ENCODE measurements around the gene PDK2. TPM values are rescaled to one million over a fixed set of nuclear protein-coding genes. Genes with fewer than 3 reads are reported as not detected.

The PDK2 gene
- total and polyA plus RNA-seq, 9 of the 15 experiments (the other 6 are each of a cell fraction or from before 2014, with no cell fraction given) = 0.03 to 2.5 (median 1.4) TPM

GRCh38 chr17:50051082-50051576 is 44.0 kb upstream of the PDK2 start (continued):
- peak in 1 of 2 experiments; percentile 82 for TF ChIP-seq E2F6 (IDR thresholded peaks at IDR 0.05; ENCODE audit: borderline replicate concordance in 1 of 2, extremely low read depth in 1 of 2, insufficient read depth in 1 of 2, insufficient read length in 1 of 2, low read depth in 1 of 2, low read length in 1 of 2, poor library complexity in 1 of 2, severe bottlenecking in 1 of 2)
- TF ChIP-seq SFPQ (IDR thresholded peaks at IDR 0.05; ENCODE audit: low read depth, low read length) = no peak
- peak; percentile 94 for TF ChIP-seq JUND (IDR thresholded peaks at IDR 0.05; ENCODE audit: borderline replicate concordance, low read depth, low read length)
- peak; percentile 90 for TF ChIP-seq JUND (tag; IDR thresholded peaks at IDR 0.05; ENCODE audit: borderline replicate concordance, low read depth, low read length)
- TF ChIP-seq POLR2AphosphoS2 (IDR thresholded peaks at IDR 0.05; ENCODE audit: low read length) = no peak
- no peak for TF ChIP-seq FIP1L1 (IDR thresholded peaks at IDR 0.05; ENCODE audit: low read depth, low read length, poor library complexity, severe bottlenecking)
- no peak for TF ChIP-seq MCM7 (IDR thresholded peaks at IDR 0.05)
- TF ChIP-seq AFF4 (CRISPR knock-in tag; IDR thresholded peaks at IDR 0.05) = no peak
- TF ChIP-seq ZNF707 (CRISPR knock-in tag; conservative IDR thresholded peaks at IDR 0.05) = no peak
- TF ChIP-seq HOXB6 (CRISPR knock-in tag; IDR thresholded peaks at IDR 0.05; ENCODE audit: borderline replicate concordance) = no peak
- TF ChIP-seq ESRRA (IDR thresholded peaks at IDR 0.05; ENCODE audit: borderline replicate concordance, low read depth) = no peak
- TF ChIP-seq XRCC3 (IDR thresholded peaks at IDR 0.05) = no peak
- no peak for TF ChIP-seq ZC3H4 (CRISPR knock-in tag; IDR thresholded peaks at IDR 0.05; ENCODE audit: borderline replicate concordance)
- no peak for TF ChIP-seq LARP7 (IDR thresholded peaks at IDR 0.05)
- no peak for TF ChIP-seq SAP30 (IDR thresholded peaks at IDR 0.05; ENCODE audit: borderline replicate concordance, insufficient read depth, low read depth, low read length, poor library complexity, severe bottlenecking)
- peak; percentile 81 for TF ChIP-seq ZNF584 (CRISPR knock-in tag; IDR thresholded peaks at IDR 0.05; ENCODE audit: low read depth)
- no peak for TF ChIP-seq ESRRB (CRISPR knock-in tag; IDR thresholded peaks at IDR 0.05; ENCODE audit: borderline replicate concordance)
- no peak for TF ChIP-seq CSDE1 (IDR thresholded peaks at IDR 0.05)
- TF ChIP-seq FOXM1 (IDR thresholded peaks at IDR 0.05; ENCODE audit: low read depth) = no peak
- no peak for TF ChIP-seq FOXM1 (CRISPR knock-in tag; IDR thresholded peaks at IDR 0.05; ENCODE audit: low read depth)
- TF ChIP-seq IFI16 (CRISPR knock-in tag; IDR thresholded peaks at IDR 0.05) = no peak
- TF ChIP-seq HDAC2 (IDR thresholded peaks at IDR 0.05) = no peak
- TF ChIP-seq SNIP1 (IDR thresholded peaks at IDR 0.05; ENCODE audit: low read depth) = no peak

Data from K562 (cell line).